GM12878 (cell line): ENCODE results near the gene KRT75. TPM values are rescaled to one million over a fixed set of nuclear protein-coding genes. Genes with fewer than 3 reads are reported as not detected.

ENCODE experiments used
- ATAC-seq: fragments of 200-7000 bp; cut with Tn5 transposase; 3 replicates; pipeline ENCODE4 v1.9.1; 2020; ENCODE audit warnings: mild to moderate bottlenecking, moderate library complexity
- BruUV-seq: library from RNA; stranded (reverse); fragments of 400-500 nt; replicated peaks from 2 replicates; lab custom pipeline; 2021; lab: Mats Ljungman, UMichigan
- CTCF ChIA-PET: fragments of 300-600 bp; sonication (Branson Sonifier 250); formaldehyde crosslinking; extraction: SDS; loops from one replicate; lab custom pipeline; 2021; ENCODE audit warnings: inconsistent platforms; lab: Yijun Ruan, JAX
- POLR2A ChIA-PET: fragments of 350-600 bp; formaldehyde crosslinking; extraction: SDS; loops from one replicate; lab custom pipeline; 2021; ENCODE audit warnings: inconsistent platforms; lab: Charles Lee
- RAD21 ChIA-PET: fragments of 300-600 bp; sonication (Branson Sonifier 250); formaldehyde crosslinking; loops from one replicate; lab custom pipeline; 2023; ENCODE audit warnings: antibody characterized with exemption; ENCODE audit not compliant: unreplicated experiment; lab: Charles Lee
- SMC1A ChIA-PET: fragments of 300-600 bp; sonication (Branson Sonifier 250); formaldehyde crosslinking; loops from one replicate; lab custom pipeline; 2023; ENCODE audit not compliant: unreplicated experiment, uncharacterized antibody; lab: Charles Lee
- DNase-seq: peaks from one replicate; pipeline ENCODE4 v3.0.0-alpha.2; 2011; ENCODE audit warnings: low read depth, low spot score
- FAIRE-seq: peaks from 3 replicates; lab custom pipeline; 2011; peaks lifted over from hg19 to GRCh38; lab: Jason Lieb, UNC
- H2AFZ ChIP-seq: 2 replicates; pipeline ENCODE4 v1.6.0; 2011; ENCODE audit warnings: low read depth, low read length, control low read depth; ENCODE audit not compliant: control insufficient read depth
- H3K27ac ChIP-seq: 2 replicates; pipeline ENCODE4 v1.5.1; 2011; ENCODE audit warnings: control low read depth; ENCODE audit not compliant: control insufficient read depth, insufficient read depth
- H3K27me3 ChIP-seq, 2 experiments: replicated peaks in 1 of 2; 2 replicates each; pipeline versions ENCODE4 v1.6.0 to v1.6.1; 2011; ENCODE audit warnings: low read length in 1 of 2; ENCODE audit not compliant: control insufficient read depth in 2 of 2, insufficient read depth in 2 of 2
- H3K36me3 ChIP-seq, 2 experiments: 2 replicates each; pipeline ENCODE4 v1.5.1; 2011; ENCODE audit warnings: low read length in 1 of 2; ENCODE audit not compliant: control insufficient read depth in 2 of 2, insufficient read depth in 2 of 2
- H3K4me1 ChIP-seq: 2 replicates; pipeline ENCODE4 v1.6.1; 2011; ENCODE audit warnings: mild to moderate bottlenecking, low read length, moderate library complexity, mixed read lengths; ENCODE audit not compliant: control insufficient read depth, insufficient read depth
- H3K4me2 ChIP-seq: 2 replicates; pipeline ENCODE4 v1.6.0; 2011; ENCODE audit warnings: control low read depth; ENCODE audit not compliant: control insufficient read depth, insufficient read depth
- H3K4me3 ChIP-seq: fragments of 200-600 bp; sonication (generic); 2 replicates; pipeline ENCODE4 v1.5.1; 2016
- H3K79me2 ChIP-seq: 2 replicates; pipeline ENCODE4 v1.6.0; 2011; ENCODE audit warnings: low read length; ENCODE audit not compliant: control insufficient read depth, insufficient read depth
- H3K9ac ChIP-seq: 2 replicates; pipeline ENCODE4 v1.8.0; 2011; ENCODE audit warnings: low read length, control low read depth, mixed read lengths; ENCODE audit not compliant: control insufficient read depth, insufficient read depth
- H3K9me3 ChIP-seq: replicated peaks from 3 replicates; pipeline ENCODE4 v1.5.1; 2011; ENCODE audit warnings: mild to moderate bottlenecking, low read length; ENCODE audit not compliant: control insufficient read depth, insufficient read depth
- H4K20me1 ChIP-seq: 2 replicates; pipeline ENCODE4 v1.6.0; 2011; ENCODE audit not compliant: control insufficient read depth, insufficient read depth
- ASH2L ChIP-seq: fragments of 300-600, 200-600 bp; sonication (generic); IDR thresholded peaks from 2 replicates; pipeline ENCODE4 v1.6.1; 2017; ENCODE audit warnings: low read depth, mild to moderate bottlenecking, borderline replicate concordance
- BCLAF1 ChIP-seq: fragments of 450-650 bp; IDR thresholded peaks from 2 replicates; pipeline ENCODE4 v1.6.1; 2017; ENCODE audit warnings: antibody characterized with exemption, mild to moderate bottlenecking, moderate library complexity
- CEBPB ChIP-seq, 2 experiments: fragments of 150-350 bp in 1 of 2; IDR thresholded peaks; 2 replicates each; pipeline ENCODE4 v1.6.1; 2012 to 2014; ENCODE audit warnings: low read depth in 2 of 2, low read length in 2 of 2, borderline replicate concordance in 1 of 2, inconsistent platforms in 1 of 2
- FOXM1 ChIP-seq: IDR thresholded peaks from 2 replicates; pipeline ENCODE4 v1.6.1; 2012; ENCODE audit warnings: low read depth, mild to moderate bottlenecking, inconsistent platforms, low read length, moderate library complexity
- RAD21 ChIP-seq: IDR thresholded peaks from 2 replicates; pipeline ENCODE4 v1.6.1; 2011; ENCODE audit warnings: mild to moderate bottlenecking, low read depth, low read length, moderate library complexity; ENCODE audit not compliant: insufficient read depth
- SUZ12 ChIP-seq: fragments of 200-600 bp; sonication (generic); IDR thresholded peaks from one replicate; pipeline ENCODE4 v1.6.1; 2018; ENCODE audit warnings: antibody characterized with exemption, mild to moderate bottlenecking; ENCODE audit not compliant: unreplicated experiment
- ZNF592 ChIP-seq: fragments of 450-650 bp; IDR thresholded peaks from 2 replicates; pipeline ENCODE4 v1.6.1; 2017; ENCODE audit warnings: mild to moderate bottlenecking, moderate library complexity
- WGBS: methylation state at CpG from one replicate; pipeline ENCODE4 v1.1.6; 2016; ENCODE audit warnings: low lambda C conversion rate; ENCODE audit not compliant: insufficient replicate concordance, insufficient coverage; ENCODE audit errors: missing lambda C conversion rate; 5-methylcytosine and 5-hydroxymethylcytosine counted together
- in situ Hi-C: fragments of 300-500 bp; cut with MboI; formaldehyde crosslinking; loops from 9 replicates; pipeline ENCODE4 v1.14.3; 2018; ENCODE audit warnings: mixed read lengths
- intact Hi-C: fragments of 100-400 bp; cut with micrococcal nuclease; formaldehyde crosslinking; loops from one replicate; pipeline ENCODE4 v1.14.2; 2022; ENCODE audit not compliant: unreplicated experiment
- polyA plus RNA-seq, 11 experiments: library from polyadenylated mRNA; depleted of rRNA in 4 of 11; unstranded in 6 of 11; stranded (reverse) in 5 of 11; fragments of >200 nt; fragmentation: Nextera tagmentation in 4 of 11; fragmentation: Illumina TruSeq in 1 of 11; extraction: Ambion mirVana in 4 of 11; extraction: Trizol in 1 of 11; gene quantifications; 1 replicate in 1 of 11; 2 replicates in 10 of 11; pipeline versions ENCODE4 v1.2.1 to v1.2.3, GENCODE V29; 2011 to 2016; ENCODE audit warnings: inconsistent platforms in 2 of 11, missing spikeins in 2 of 11, low read depth in 1 of 11
- total RNA-seq, 4 experiments: library from RNA; depleted of rRNA in 3 of 4; stranded (reverse); fragments of >200 nt in 3 of 4; fragmentation: Illumina TruSeq in 1 of 4; extraction: Trizol in 1 of 4; gene quantifications; 2 replicates each; pipeline versions ENCODE4 v1.2.1 to v1.2.3, GENCODE V29; 2013 to 2021
- TF ChIP-seq, protein P1 (sequence below): fragments of 450-650 bp; IDR thresholded peaks from 2 replicates; pipeline ENCODE4 v1.6.1; 2014; ENCODE audit warnings: mild to moderate bottlenecking

KRT75 gene
- total and polyA plus RNA-seq, 10 of the 15 experiments (the other 5 are each of a cell fraction or from before 2014, with no cell fraction given), result not detected

GRCh38 chr12:52454411-52455201 lies 20.4 kb upstream of the KRT75 start:
- H2AFZ ChIP-seq, result no peak overlapping the region
- peaks cover 0 to 5% of the 10 kb centered on the region in 2 experiments; a peak in 3 of 4 replicates for H3K27me3 ChIP-seq
- POLR2A ChIA-PET, result no interaction called here
- no peak for ATAC-seq
- no TSS peak for BruUV-seq
- TF ChIP-seq BCLAF1 (no peak), ZNF592 (no peak), CEBPB (IDR thresholded peaks at IDR 0.05; ENCODE audit: borderline replicate concordance in 1 of 2, low read depth in 2 of 2, low read length in 2 of 2) (no peak), RAD21 (no peak), SUZ12 (no peak), ASH2L (no peak), FOXM1 (no peak)
- TF ChIP-seq, protein P1, sequence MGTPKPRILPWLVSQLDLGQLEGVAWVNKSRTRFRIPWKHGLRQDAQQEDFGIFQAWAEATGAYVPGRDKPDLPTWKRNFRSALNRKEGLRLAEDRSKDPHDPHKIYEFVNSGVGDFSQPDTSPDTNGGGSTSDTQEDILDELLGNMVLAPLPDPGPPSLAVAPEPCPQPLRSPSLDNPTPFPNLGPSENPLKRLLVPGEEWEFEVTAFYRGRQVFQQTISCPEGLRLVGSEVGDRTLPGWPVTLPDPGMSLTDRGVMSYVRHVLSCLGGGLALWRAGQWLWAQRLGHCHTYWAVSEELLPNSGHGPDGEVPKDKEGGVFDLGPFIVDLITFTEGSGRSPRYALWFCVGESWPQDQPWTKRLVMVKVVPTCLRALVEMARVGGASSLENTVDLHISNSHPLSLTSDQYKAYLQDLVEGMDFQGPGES, result no peak
- SMC1A ChIA-PET, result no interaction called here
- H3K4me3 ChIP-seq, result no peak overlapping the region
- no peak for FAIRE-seq
- H3K27ac ChIP-seq, result no peak overlapping the region
- no peaks in the 10 kb centered on the region for H3K9me3 ChIP-seq
- intact Hi-C loops, result no loop called here
- CTCF ChIA-PET, result no interaction called here
- RAD21 ChIA-PET, result no interaction called here
- no peaks in the 10 kb centered on the region for H4K20me1 ChIP-seq
- H3K79me2 ChIP-seq, result no peaks in the 10 kb centered on the region
- H3K9ac ChIP-seq, result no peak overlapping the region
- H3K4me1 ChIP-seq, result no peaks in the 10 kb centered on the region
- DNase-seq, result no peak
- no peaks in the 10 kb centered on the region for H3K36me3 ChIP-seq
- 10% methylated on average over 3 of the region's 3 CpGs for WGBS
- H3K4me2 ChIP-seq, result no peak overlapping the region
- in situ Hi-C loops, result no loop called here
